GM20000 (cell line): Measurements from ENCODE around the gene APH1A.

Source experiments
- DNase-seq: peaks from one replicate; pipeline ENCODE4 v3.0.0; 2012; ENCODE audit warnings: low spot score
- TF ChIP-seq, protein P1 (sequence below): IDR thresholded peaks from 2 replicates; pipeline ENCODE4 v1.5.1; 2012; ENCODE audit warnings: mild to moderate bottlenecking, control low read depth; ENCODE audit errors: extremely low read depth, missing control alignments

APH1A gene

DNA sequence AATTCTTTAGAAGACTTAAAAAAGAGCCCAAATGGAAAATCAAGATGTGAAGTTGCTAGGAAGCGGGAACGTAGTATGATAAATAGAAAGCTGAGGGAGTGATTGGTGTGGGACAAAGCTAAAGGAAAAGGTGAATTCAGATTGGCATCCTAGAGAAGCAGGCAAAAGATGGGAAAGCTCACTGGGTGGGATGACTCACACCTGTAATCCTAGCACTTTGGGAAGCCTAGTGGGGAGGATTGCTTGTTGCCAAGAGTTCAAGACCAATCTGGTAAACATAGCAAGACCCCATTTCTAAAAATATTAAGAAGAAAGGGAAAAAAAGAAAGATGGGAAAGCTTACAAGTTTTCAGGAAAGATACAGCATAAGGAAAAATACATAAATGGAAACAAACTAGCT lies 26.7 kb upstream of the APH1A start:
- TF ChIP-seq, protein P1, sequence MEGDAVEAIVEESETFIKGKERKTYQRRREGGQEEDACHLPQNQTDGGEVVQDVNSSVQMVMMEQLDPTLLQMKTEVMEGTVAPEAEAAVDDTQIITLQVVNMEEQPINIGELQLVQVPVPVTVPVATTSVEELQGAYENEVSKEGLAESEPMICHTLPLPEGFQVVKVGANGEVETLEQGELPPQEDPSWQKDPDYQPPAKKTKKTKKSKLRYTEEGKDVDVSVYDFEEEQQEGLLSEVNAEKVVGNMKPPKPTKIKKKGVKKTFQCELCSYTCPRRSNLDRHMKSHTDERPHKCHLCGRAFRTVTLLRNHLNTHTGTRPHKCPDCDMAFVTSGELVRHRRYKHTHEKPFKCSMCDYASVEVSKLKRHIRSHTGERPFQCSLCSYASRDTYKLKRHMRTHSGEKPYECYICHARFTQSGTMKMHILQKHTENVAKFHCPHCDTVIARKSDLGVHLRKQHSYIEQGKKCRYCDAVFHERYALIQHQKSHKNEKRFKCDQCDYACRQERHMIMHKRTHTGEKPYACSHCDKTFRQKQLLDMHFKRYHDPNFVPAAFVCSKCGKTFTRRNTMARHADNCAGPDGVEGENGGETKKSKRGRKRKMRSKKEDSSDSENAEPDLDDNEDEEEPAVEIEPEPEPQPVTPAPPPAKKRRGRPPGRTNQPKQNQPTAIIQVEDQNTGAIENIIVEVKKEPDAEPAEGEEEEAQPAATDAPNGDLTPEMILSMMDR, result no peak

DNA sequence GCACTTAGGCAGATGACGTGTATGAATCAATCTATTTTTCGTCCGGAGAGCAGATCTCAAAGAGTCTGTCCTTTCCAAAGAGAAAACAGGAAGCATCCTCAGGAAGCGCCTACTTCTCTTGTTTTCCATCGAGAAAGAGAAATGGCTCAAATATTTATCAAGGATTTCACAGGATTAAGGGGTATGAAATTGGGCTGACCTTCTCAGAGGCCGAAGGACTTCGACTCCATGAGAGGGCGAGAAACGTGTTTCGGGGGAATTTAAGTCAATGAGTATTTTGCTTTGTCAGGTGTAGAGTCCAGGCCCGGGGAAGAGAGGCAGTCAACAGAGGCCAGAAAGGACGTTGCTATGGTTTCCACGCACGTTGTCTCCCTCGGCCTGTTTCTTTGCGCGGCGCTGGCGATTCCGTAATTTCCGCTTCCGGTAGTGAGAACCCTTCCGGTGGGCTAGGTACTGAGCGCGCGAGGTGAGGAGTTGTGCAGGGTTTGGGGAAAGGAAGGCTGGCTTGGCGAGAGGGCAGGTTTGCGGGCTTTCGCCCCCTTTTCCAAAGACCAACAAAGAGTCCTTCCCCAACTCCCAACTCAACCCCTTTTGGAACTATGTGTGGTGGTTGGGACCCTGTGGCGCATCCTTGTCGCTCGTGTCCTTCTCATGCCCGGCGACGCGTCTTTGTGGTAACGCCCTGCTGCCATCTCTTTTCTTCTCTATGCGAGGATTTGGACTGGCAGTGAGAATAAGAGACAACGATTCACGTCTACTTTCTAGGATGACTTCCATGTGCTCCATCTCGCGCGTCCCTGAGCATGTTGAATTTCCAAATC lies 24.8 kb upstream of the APH1A start, which contains the start of gene MRPS21:
MRPS21 (plus strand) TSS at position 429 of the 821 bp plus-strand sequence. CDS start 506 bp downstream, outside the sequence.
- TF ChIP-seq, protein P1, result no peak
- peak; percentile 87 for DNase-seq

More for the DNA sequence above, 26.7 kb upstream of the APH1A start:
- no peak for DNase-seq

GRCh38 chr1:150288822-150289221 lies 20.0 kb upstream of the APH1A start:
- DNase-seq, result no peak
- TF ChIP-seq, protein P1, result no peak

GRCh38 chr1:150288382-150288781 lies 19.6 kb upstream of the APH1A start:
- TF ChIP-seq, protein P1, result no peak

GRCh38 chr1:150283260-150283659 lies 14.4 kb upstream of the APH1A start:
- no peak for DNase-seq
- TF ChIP-seq, protein P1, result no peak

More at GRCh38 chr1:150288382-150288781, 19.6 kb upstream of the APH1A start:
- no peak for DNase-seq

- no peak for DNase-seq
Observed at GRCh38 chr1:150282558-150282958, 13.7 kb upstream of the APH1A start.

More at GRCh38 chr1:150282558-150282958, 13.7 kb upstream of the APH1A start:
- TF ChIP-seq, protein P1, result no peak
